Small intestine (tissue), 16 donors: ENCODE data around the gene GK2. TPM values are rescaled to one million over a fixed set of nuclear protein-coding genes. Genes with fewer than 3 reads are reported as not detected.

Experiments used
- DNase-seq, 2 donors: peaks; one replicate each; pipeline versions ENCODE4 v3.0.0 to v3.0.0-alpha.2; 2013
- FAIRE-seq: peaks from 2 replicates; lab custom pipeline; 2012; peaks lifted over from hg19 to GRCh38; lab: Jason Lieb, UNC
- H3K27ac ChIP-seq, 3 donors: one replicate each; pipeline ENCODE4 v1.5.1; 2013; ENCODE audit warnings: low read length in 2 of 3, mild to moderate bottlenecking in 2 of 3, control low read depth in 1 of 3, inconsistent platforms in 1 of 3, low read depth in 1 of 3, moderate library complexity in 1 of 3
- H3K27me3 ChIP-seq, 3 donors: one replicate each; pipeline ENCODE4 v1.6.1; 2013; ENCODE audit warnings: low read length in 3 of 3, inconsistent platforms in 1 of 3; ENCODE audit not compliant: control insufficient read depth in 3 of 3, insufficient read depth in 3 of 3
- H3K36me3 ChIP-seq, 3 donors: one replicate each; pipeline ENCODE4 v1.6.1; 2013; ENCODE audit warnings: low read length in 3 of 3, inconsistent platforms in 1 of 3, low read depth in 1 of 3, mild to moderate bottlenecking in 1 of 3, moderate library complexity in 1 of 3; ENCODE audit not compliant: control insufficient read depth in 3 of 3, insufficient read depth in 2 of 3
- H3K4me1 ChIP-seq, 3 donors: one replicate each; pipeline ENCODE4 v1.6.1; 2013; ENCODE audit warnings: low read length in 2 of 3, inconsistent platforms in 1 of 3, low read depth in 1 of 3, mild to moderate bottlenecking in 1 of 3, moderate library complexity in 1 of 3; ENCODE audit not compliant: control insufficient read depth in 3 of 3, insufficient read depth in 2 of 3
- H3K4me3 ChIP-seq, 3 donors: one replicate each; pipeline ENCODE4 v1.5.1; 2013; ENCODE audit warnings: low read length in 3 of 3, control low read depth in 1 of 3, inconsistent platforms in 1 of 3, low read depth in 1 of 3, mild to moderate bottlenecking in 1 of 3, moderate library complexity in 1 of 3
- H3K9me3 ChIP-seq, 2 donors: one replicate each; pipeline ENCODE4 v1.6.1; 2013; ENCODE audit warnings: low read depth in 1 of 2, low read length in 1 of 2; ENCODE audit not compliant: control insufficient read depth in 2 of 2, insufficient read depth in 1 of 2
- WGBS, 3 donors: extraction: QIAGEN DNeasy Blood & Tissue Kit; methylation state at CpG; one replicate each; pipeline ENCODE4 v1.1.7; 2013; 5-methylcytosine and 5-hydroxymethylcytosine counted together
- long read RNA-seq, 10 donors: transcript quantifications; one replicate each; lab custom pipeline, GENCODE V29; 2026
- polyA plus RNA-seq, 4 donors: library from polyadenylated mRNA; stranded (reverse) in 3 of 4; unstranded in 1 of 4; fragments of 200-250 nt in 3 of 4; fragments of 120-200 nt in 1 of 4; gene quantifications; one replicate each; pipeline versions ENCODE4 v1.2.1 to v1.2.3, GENCODE V29; 2013
- donor health status: healthy with polysubstance abuse.
- donor health status: control.
- donor health status: control.
- donor health status: Bipolar disorder and iron deficiency.
- donor health status: healthy.

Gene GK2
- polyA plus RNA-seq = not detected
- long read RNA-seq, donor 1 = 0 reads
- long read RNA-seq, donor 2 = 0 reads
- long read RNA-seq, donor 3 = 0 reads
- long read RNA-seq, donor 4 = 0 reads
- long read RNA-seq, donor 5 = 0 reads
- long read RNA-seq, donor 6 = 0 reads
- long read RNA-seq, donor 7 = 0 reads
- long read RNA-seq, donor 8 = 0 reads
- long read RNA-seq, donor 9 = 0 reads
- long read RNA-seq, donor 10 = 0 reads

DNA sequence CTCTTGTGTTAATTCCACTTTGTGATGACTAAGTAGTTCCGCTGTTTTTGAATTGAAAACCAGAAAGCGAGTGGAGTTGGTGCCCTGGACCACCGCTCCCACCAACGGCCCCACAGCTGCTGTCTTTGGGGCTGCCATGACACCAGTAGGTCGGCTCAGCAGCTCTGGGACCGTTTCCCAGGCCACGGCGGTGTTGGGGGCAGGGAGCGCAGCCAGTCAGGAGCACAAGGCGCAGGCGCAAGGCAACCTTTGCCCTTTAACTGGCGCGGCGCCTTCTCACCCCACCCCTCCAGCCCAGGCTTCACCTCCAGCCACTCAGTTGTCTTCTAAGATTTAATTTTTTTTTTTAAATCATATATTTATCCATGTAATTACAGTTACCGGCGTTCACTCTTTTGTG, at the start of gene GK2:
GK2 (minus strand) TSS at position 166 of the 400 bp plus-strand sequence; CDS start at position 138, 28 bp downstream.
- H3K27ac ChIP-seq = no peak within 1 kb of the TSS
- FAIRE-seq (no peak), DNase-seq (no peak)
- no peaks in the 10 kb centered on the region for H3K9me3 ChIP-seq
- H3K4me3 ChIP-seq = no peak within 1 kb of the TSS
- WGBS, 3 donors = 87 to 92% (median 89%) methylated on average over 16 of the region's 16 CpGs
- no peaks in the 10 kb centered on the region for H3K27me3 ChIP-seq
- no peaks in the 10 kb centered on the region for H3K36me3 ChIP-seq
- no peaks in the 10 kb centered on the region for H3K4me1 ChIP-seq

DNA sequence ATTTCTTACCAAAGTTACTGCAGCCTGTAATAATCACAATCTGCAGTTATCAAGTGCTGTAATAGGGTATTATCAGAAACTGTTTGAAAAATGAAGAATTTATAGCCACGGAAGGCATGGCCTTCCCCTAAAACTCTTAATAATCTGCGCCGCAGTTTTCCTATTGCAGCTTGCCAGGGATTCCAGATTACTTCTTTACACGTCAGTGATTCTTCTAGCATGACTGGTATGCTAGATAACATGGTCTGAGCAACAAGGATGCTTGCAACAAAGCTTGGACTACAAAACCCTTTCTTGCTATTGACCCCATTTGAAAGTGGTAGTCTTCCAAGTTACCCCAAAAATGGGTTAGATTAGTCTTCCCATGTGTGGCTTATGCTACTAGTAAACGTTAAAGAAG, 47.2 kb upstream of the GK2 start:
- no peak for FAIRE-seq
- Histone ChIP-seq H3K36me3 (no peaks in the 10 kb centered on the region), H3K27ac (no peak overlapping the region), H3K9me3 (no peaks in the 10 kb centered on the region), H3K4me3 (no peak overlapping the region), H3K27me3 (no peaks in the 10 kb centered on the region), H3K4me1 (no peaks in the 10 kb centered on the region)
- no peak for DNase-seq
- 70 to 80% (median 70%) methylated on average over 5 of the region's 5 CpGs for WGBS, 3 donors

DNA sequence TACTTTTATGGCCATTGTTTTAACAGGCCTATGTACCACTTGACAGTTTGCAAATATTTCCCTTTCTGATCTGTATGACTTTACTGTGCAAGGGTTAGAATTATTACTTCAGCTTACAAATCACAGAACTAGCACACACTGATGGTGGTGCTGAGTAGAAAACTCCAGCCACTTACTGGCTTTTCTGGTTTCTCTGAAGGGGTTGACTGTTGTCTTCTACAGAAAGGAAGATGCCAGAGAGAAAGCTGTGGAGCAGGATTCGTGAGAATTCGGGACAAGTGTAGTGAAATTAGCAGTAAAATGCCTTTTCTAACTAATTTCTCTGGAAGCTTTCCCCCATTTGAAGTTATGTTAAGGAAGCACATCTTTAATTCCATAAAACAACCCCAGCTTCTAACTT, 46.6 kb upstream of the GK2 start:
- DNase-seq = no peak

DNA sequence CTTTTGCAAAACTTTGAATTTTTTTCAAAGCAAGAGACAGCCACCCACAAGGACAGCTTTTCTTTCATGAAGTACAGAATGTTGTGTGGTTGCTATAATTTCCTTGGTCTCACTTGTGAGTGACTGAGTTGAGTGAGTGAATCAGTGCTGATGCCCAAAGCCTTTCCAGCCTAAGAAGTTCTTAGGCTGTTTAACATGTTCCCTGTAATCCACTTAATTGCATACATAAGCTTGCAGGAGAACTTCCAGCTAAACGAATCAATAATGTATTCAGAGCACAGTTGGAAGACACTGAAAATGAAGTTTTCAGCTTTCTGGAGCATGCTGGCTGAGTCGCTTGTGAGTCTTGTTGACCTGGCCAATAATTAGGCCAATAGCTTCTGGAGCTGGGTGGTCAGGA, 42.0 kb upstream of the GK2 start:
- H3K4me1 ChIP-seq = no peaks in the 10 kb centered on the region
- H3K27me3 ChIP-seq = no peaks in the 10 kb centered on the region
- FAIRE-seq (no peak), DNase-seq (no peak)
- no peaks in the 10 kb centered on the region for H3K36me3 ChIP-seq
- WGBS, 3 donors = 50 to 74% (median 54%) methylated on average over 2 of the region's 2 CpGs
- no peak overlapping the region for H3K4me3 ChIP-seq
- no peak overlapping the region for H3K27ac ChIP-seq
- H3K9me3 ChIP-seq = no peaks in the 10 kb centered on the region

More for the DNA sequence above, 46.6 kb upstream of the GK2 start:
- Histone ChIP-seq H3K36me3 (no peaks in the 10 kb centered on the region), H3K4me1 (no peaks in the 10 kb centered on the region), H3K4me3 (no peak overlapping the region), H3K27ac (no peak overlapping the region), H3K9me3 (no peaks in the 10 kb centered on the region), H3K27me3 (no peaks in the 10 kb centered on the region)
- WGBS, 3 donors = 61 to 70% (median 69%) methylated on average over 2 of the region's 2 CpGs
- FAIRE-seq = no peak

DNA sequence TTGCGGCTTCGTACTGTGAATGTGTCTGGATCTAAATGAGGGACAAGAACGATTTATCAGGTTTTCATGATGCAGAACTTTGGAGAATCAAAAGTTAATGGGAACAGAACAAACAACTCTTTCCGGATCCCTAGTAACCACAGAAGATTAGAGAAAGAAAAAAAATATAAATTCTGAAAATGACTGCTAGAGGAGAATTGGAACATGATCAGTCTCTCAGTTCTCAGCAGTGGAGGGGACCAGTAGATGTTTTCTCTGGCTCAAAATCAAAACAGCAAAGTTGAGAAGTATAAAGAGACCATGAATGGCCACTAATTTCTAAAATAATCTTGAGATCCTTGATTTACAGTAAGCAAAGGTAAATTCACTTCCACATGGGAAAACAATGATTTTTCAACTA, 38.1 kb upstream of the GK2 start:
- no peak for FAIRE-seq
- Histone ChIP-seq H3K4me1 (no peaks in the 10 kb centered on the region), H3K27ac (no peak overlapping the region), H3K36me3 (no peaks in the 10 kb centered on the region), H3K9me3 (no peaks in the 10 kb centered on the region), H3K4me3 (no peak overlapping the region), H3K27me3 (no peaks in the 10 kb centered on the region)
- DNase-seq = no peak
- WGBS, 3 donors = 75 to 78% (median 75%) methylated on average over 4 of the region's 4 CpGs

DNA sequence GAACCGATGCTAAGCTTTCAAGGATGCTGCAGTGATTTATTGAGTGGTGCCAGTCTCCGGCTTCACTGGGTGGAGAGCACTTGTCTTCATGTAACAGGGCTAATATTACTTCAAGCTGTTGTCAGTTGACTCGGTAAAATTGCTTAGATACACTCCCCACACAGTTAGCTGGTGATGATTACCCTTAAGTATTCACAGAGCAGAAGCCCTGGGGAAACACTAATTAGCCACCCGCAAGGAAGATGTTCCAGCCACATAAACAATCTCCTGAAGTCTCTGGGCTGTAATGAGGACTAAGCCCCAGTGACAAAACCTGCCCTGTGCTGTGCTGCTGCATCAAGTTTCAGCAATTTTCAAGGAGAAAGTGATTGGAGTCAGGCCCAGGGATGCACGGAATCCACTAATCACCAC, 37.3 kb upstream of the GK2 start:
- DNase-seq (no peak), FAIRE-seq (no peak)
- H3K27me3 ChIP-seq = no peaks in the 10 kb centered on the region
- no peak overlapping the region for H3K4me3 ChIP-seq
- H3K4me1 ChIP-seq = no peaks in the 10 kb centered on the region
- no peaks in the 10 kb centered on the region for H3K9me3 ChIP-seq
- H3K36me3 ChIP-seq = no peaks in the 10 kb centered on the region
- H3K27ac ChIP-seq = no peak overlapping the region
- 55 to 61% (median 55%) methylated on average over 5 of the region's 5 CpGs for WGBS, 3 donors

DNA sequence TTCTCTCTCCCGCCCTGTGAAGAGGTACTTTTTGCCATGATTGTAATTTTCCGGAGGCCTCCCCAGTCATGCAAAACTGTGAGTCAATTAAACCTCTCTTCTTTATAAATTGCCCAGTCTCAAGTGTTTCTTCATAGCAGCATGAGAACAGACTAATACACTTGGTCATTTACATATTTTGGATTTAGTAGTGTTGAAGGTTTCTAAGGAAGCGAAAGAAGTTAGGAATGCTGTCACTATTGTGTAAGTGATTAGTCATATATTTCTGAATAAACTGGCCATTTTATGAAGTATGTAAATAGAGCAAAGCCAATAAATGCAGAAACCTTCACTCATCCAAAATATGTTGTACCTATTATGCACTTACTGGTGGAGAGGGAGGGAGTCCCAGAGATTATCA, 34.4 kb upstream of the GK2 start:
- 89 to 92% (median 92%) methylated on average over 3 of the region's 3 CpGs for WGBS, 3 donors
- Histone ChIP-seq H3K4me3 (no peak overlapping the region), H3K36me3 (no peaks in the 10 kb centered on the region), H3K27ac (no peak overlapping the region), H3K9me3 (no peaks in the 10 kb centered on the region), H3K4me1 (no peaks in the 10 kb centered on the region), H3K27me3 (no peaks in the 10 kb centered on the region)
- FAIRE-seq = no peak
- no peak for DNase-seq

DNA sequence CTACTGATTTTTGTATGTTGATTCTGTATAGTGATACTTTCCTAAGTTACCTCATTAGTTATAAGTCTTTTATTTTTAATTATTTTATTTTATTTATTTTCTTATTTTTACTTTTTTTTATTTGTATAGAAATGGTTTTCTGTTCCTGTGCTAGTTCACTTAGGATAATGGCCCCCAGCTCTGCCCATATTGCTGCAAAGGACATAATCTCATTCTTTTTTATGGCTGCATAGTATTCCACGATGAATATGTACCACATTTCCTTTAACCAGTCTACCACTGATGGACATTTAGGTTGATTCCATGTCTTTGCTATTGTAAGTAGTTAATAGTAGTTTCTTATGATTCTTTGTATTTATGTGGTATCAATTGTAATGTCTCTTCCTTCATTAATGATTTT, 31.5 kb upstream of the GK2 start:
- DNase-seq = no peak
- H3K27me3 ChIP-seq = no peaks in the 10 kb centered on the region
- H3K4me3 ChIP-seq = no peak overlapping the region
- no peaks in the 10 kb centered on the region for H3K4me1 ChIP-seq
- 89 to 94% (median 92%) methylated on average over 1 of the region's 1 CpG for WGBS, 3 donors
- no peak overlapping the region for H3K27ac ChIP-seq
- H3K9me3 ChIP-seq = no peaks in the 10 kb centered on the region
- FAIRE-seq = no peak
- no peaks in the 10 kb centered on the region for H3K36me3 ChIP-seq

DNA sequence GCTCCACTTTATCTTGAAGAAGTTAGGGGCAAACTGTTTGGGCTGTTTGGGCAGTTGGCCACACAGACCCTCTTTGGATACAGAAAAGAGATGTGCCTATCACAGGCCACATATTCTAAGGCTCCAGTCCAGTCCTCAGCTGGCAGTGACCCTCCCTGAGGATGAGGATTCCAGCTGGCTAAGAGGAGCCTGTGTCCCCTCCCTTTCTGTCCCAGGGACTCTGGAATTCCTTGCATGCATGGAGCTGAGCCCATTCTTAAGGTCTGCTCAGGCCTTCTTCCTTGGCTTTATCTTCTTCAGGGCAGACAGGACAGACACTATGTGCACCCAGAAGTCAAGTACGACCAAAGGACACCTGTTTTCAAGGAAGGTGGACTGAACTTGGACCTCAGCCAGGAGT, 23.8 kb upstream of the GK2 start:
- no peaks in the 10 kb centered on the region for H3K4me1 ChIP-seq
- no peaks in the 10 kb centered on the region for H3K9me3 ChIP-seq

More for the DNA sequence above, 23.8 kb upstream of the GK2 start:
- DNase-seq = no peak
- Histone ChIP-seq H3K27ac (no peak overlapping the region), H3K4me3 (no peak overlapping the region), H3K36me3 (no peaks in the 10 kb centered on the region), H3K27me3 (no peaks in the 10 kb centered on the region)
- FAIRE-seq = no peak
- 19 to 76% (median 35%) methylated on average over 1 of the region's 1 CpG for WGBS, 3 donors
